ENCODE data around the gene FGR. TPM values are rescaled to one million over a fixed set of nuclear protein-coding genes. Genes with fewer than 3 reads are reported as not detected.

Gene FGR
- total RNA-seq, 1 donor from 2014 or later, result not detected

DNA sequence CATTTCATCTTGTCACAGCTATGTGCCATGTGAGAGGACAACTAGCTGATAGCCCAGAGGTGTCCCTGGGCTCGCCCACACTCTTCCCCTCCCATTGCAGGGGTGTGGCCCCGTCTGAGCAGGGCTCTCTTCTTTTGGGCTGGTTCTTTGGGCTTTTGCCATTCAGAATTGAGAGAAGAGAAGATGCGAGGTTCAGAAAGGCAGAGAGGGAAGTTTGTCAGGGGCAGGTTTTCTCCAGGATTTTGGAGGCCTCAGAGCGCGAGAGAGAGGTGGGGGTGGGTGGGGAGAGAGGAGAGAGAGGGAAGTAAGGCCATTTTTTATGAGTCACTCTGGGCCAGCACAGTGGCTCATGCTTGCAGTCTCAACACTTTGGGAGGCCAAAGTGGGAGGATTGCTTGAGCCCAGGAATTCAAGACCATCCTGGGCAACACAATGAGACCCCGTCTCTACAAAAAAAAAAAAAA, 31.8 kb upstream of the FGR start:
- Mint-ChIP-seq H3K36me3 (ENCODE audit: low read depth, unreplicated experiment) (peaks cover 34% of the 10 kb centered on the region), H3K27me3 (ENCODE audit: low read depth, unreplicated experiment) (no peaks in the 10 kb centered on the region), H3K27ac (ENCODE audit: unreplicated experiment) (peak overlapping the region; percentile 62), H3K4me1 (ENCODE audit: low read depth, unreplicated experiment) (peaks cover 42% of the 10 kb centered on the region), H3K9me3 (ENCODE audit: unreplicated experiment) (no peaks in the 10 kb centered on the region), H3K4me3 (ENCODE audit: unreplicated experiment) (peak overlapping the region; percentile 100)
- no peak overlapping the region for H3K4me3 ChIP-seq (ENCODE audit: insufficient read depth, low read depth, low read length)
- H3K4me2 ChIP-seq (ENCODE audit: low read length), result no peak overlapping the region
- no peaks in the 10 kb centered on the region for H3K36me3 ChIP-seq (ENCODE audit: insufficient read depth, low read length)
- TF ChIP-seq, protein P1, sequence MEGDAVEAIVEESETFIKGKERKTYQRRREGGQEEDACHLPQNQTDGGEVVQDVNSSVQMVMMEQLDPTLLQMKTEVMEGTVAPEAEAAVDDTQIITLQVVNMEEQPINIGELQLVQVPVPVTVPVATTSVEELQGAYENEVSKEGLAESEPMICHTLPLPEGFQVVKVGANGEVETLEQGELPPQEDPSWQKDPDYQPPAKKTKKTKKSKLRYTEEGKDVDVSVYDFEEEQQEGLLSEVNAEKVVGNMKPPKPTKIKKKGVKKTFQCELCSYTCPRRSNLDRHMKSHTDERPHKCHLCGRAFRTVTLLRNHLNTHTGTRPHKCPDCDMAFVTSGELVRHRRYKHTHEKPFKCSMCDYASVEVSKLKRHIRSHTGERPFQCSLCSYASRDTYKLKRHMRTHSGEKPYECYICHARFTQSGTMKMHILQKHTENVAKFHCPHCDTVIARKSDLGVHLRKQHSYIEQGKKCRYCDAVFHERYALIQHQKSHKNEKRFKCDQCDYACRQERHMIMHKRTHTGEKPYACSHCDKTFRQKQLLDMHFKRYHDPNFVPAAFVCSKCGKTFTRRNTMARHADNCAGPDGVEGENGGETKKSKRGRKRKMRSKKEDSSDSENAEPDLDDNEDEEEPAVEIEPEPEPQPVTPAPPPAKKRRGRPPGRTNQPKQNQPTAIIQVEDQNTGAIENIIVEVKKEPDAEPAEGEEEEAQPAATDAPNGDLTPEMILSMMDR (IDR thresholded peaks at IDR 0.05; ENCODE audit: insufficient read depth, low read depth, low read length), result no peak
- no peak for TF ChIP-seq EZH2 (IDR thresholded peaks at IDR 0.05; ENCODE audit: insufficient read depth, low read length)
- H3K9ac ChIP-seq (ENCODE audit: low read length), result no peak overlapping the region
- no peak overlapping the region for H2AFZ ChIP-seq (ENCODE audit: low read depth, low read length)
- H3K27ac ChIP-seq (ENCODE audit: low read depth, low read length), result no peak overlapping the region
- H3K79me2 ChIP-seq (ENCODE audit: insufficient read depth, low read length), result no peaks in the 10 kb centered on the region
- FAIRE-seq (no peak), DNase-seq (ENCODE audit: low read depth) (no peak)
- H4K20me1 ChIP-seq (ENCODE audit: insufficient read depth, low read length), result no peaks in the 10 kb centered on the region
- no peaks in the 10 kb centered on the region for H3K9me3 ChIP-seq (ENCODE audit: insufficient read depth, low read depth, low read length)
- H3K4me1 ChIP-seq (ENCODE audit: insufficient read depth, low read length), result peaks cover 10% of the 10 kb centered on the region
- no peaks in the 10 kb centered on the region for H3K27me3 ChIP-seq (ENCODE audit: insufficient read depth, low read length)

DNA sequence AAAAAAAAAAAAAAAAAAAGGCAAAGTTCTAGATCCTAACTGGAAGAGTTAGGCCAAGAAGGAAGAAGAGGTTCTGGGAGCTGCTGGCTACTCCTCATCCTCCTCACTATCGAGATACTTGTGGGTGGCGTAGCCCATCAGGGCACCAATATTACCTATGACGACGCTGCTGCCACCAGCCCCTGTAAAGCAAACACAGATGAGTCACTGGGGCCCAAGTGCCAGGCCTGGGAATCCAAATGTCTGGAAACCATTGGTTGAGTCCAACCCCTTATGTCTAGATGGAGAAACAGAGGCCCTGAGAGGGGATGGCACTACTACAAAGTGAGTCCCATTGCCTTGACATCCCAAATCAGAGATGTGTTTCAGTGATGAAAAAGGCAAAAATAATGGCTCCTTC, 31.3 kb upstream of the FGR start:
- Histone ChIP-seq H3K27ac (ENCODE audit: low read depth, low read length) (no peak overlapping the region), H3K36me3 (ENCODE audit: insufficient read depth, low read length) (no peaks in the 10 kb centered on the region), H3K79me2 (ENCODE audit: insufficient read depth, low read length) (no peaks in the 10 kb centered on the region), H3K9me3 (ENCODE audit: insufficient read depth, low read depth, low read length) (no peaks in the 10 kb centered on the region), H3K27me3 (ENCODE audit: insufficient read depth, low read length) (no peaks in the 10 kb centered on the region), H3K4me1 (ENCODE audit: insufficient read depth, low read length) (peaks cover 6% of the 10 kb centered on the region), H3K4me2 (ENCODE audit: low read length) (no peak overlapping the region), H3K4me3 (ENCODE audit: insufficient read depth, low read depth, low read length) (no peak overlapping the region), H2AFZ (ENCODE audit: low read depth, low read length) (no peak overlapping the region), H3K9ac (ENCODE audit: low read length) (no peak overlapping the region), H4K20me1 (ENCODE audit: insufficient read depth, low read length) (no peaks in the 10 kb centered on the region)
- peak overlapping the region; percentile 31 for H3K4me3 Mint-ChIP-seq (ENCODE audit: unreplicated experiment)
- H3K27me3 Mint-ChIP-seq (ENCODE audit: low read depth, unreplicated experiment), result no peaks in the 10 kb centered on the region
- TF ChIP-seq, protein P1 (IDR thresholded peaks at IDR 0.05; ENCODE audit: insufficient read depth, low read depth, low read length), result no peak
- TF ChIP-seq EZH2 (IDR thresholded peaks at IDR 0.05; ENCODE audit: insufficient read depth, low read length), result no peak
- no peak for FAIRE-seq
- DNase-seq (ENCODE audit: low read depth), result no peak
- H3K9me3 Mint-ChIP-seq (ENCODE audit: unreplicated experiment), result no peaks in the 10 kb centered on the region
- H3K36me3 Mint-ChIP-seq (ENCODE audit: low read depth, unreplicated experiment), result peaks cover 32% of the 10 kb centered on the region
- peak overlapping the region; percentile 62 for H3K27ac Mint-ChIP-seq (ENCODE audit: unreplicated experiment)
- peaks cover 42% of the 10 kb centered on the region for H3K4me1 Mint-ChIP-seq (ENCODE audit: low read depth, unreplicated experiment)

DNA sequence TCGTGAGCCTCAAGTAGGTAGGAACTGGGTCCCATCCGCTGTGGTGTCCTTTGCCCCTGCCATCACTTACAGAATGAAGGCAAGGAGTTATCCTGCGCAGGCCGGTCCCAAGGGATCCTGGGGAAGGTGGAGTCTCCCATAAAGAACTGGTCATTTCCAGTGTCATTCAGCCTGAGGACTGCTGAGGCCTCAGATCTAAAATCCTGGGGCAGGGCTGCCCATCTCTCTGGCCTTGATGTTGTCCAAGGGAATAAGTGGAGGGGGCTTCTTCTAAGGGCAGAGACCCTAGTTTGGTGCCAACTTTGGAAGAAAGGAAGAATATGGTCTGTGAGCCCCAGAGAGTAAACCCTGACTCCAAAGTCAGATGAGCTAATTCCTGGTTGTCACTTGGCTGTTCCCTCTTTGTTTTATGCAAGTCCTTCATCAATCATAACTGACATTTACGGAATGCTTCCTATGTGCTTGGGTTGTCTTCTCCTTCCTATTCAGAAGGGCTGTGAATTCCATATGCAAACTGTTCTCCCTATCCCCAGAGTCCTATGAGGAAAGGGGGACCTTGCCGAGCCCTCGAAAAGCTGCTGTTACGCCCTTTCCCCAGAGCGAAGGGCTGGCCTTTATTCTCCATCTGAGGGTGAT, 30.1 kb upstream of the FGR start:
- no peak overlapping the region for H3K4me3 ChIP-seq (ENCODE audit: insufficient read depth, low read depth, low read length)
- no peaks in the 10 kb centered on the region for H3K79me2 ChIP-seq (ENCODE audit: insufficient read depth, low read length)
- no peak overlapping the region for H3K27ac ChIP-seq (ENCODE audit: low read depth, low read length)
- DNase-seq (ENCODE audit: low read depth), result no peak
- Mint-ChIP-seq H3K27me3 (ENCODE audit: low read depth, unreplicated experiment) (no peaks in the 10 kb centered on the region), H3K27ac (ENCODE audit: unreplicated experiment) (peak overlapping the region; percentile 75), H3K36me3 (ENCODE audit: low read depth, unreplicated experiment) (peaks cover 27% of the 10 kb centered on the region), H3K4me3 (ENCODE audit: unreplicated experiment) (no peak overlapping the region), H3K4me1 (ENCODE audit: low read depth, unreplicated experiment) (peaks cover 42% of the 10 kb centered on the region), H3K9me3 (ENCODE audit: unreplicated experiment) (no peaks in the 10 kb centered on the region)
- no peaks in the 10 kb centered on the region for H3K27me3 ChIP-seq (ENCODE audit: insufficient read depth, low read length)
- H3K9me3 ChIP-seq (ENCODE audit: insufficient read depth, low read depth, low read length), result no peaks in the 10 kb centered on the region
- no peak overlapping the region for H3K9ac ChIP-seq (ENCODE audit: low read length)
- TF ChIP-seq, protein P1 (IDR thresholded peaks at IDR 0.05; ENCODE audit: insufficient read depth, low read depth, low read length), result no peak
- TF ChIP-seq EZH2 (IDR thresholded peaks at IDR 0.05; ENCODE audit: insufficient read depth, low read length), result no peak
- no peak overlapping the region for H2AFZ ChIP-seq (ENCODE audit: low read depth, low read length)
- no peak overlapping the region for H3K4me2 ChIP-seq (ENCODE audit: low read length)
- H4K20me1 ChIP-seq (ENCODE audit: insufficient read depth, low read length), result no peaks in the 10 kb centered on the region
- peaks cover 8% of the 10 kb centered on the region for H3K4me1 ChIP-seq (ENCODE audit: insufficient read depth, low read length)
- no peaks in the 10 kb centered on the region for H3K36me3 ChIP-seq (ENCODE audit: insufficient read depth, low read length)
- no peak for FAIRE-seq

Data from astrocyte (in vitro differentiated cells and primary cell).